BLaER1 (cell line): ENCODE data around the gene RNFT2.

Experiments
- H3K27ac ChIP-seq: shearing (Covaris generic); formaldehyde crosslinking; 2 replicates; pipeline ENCODE4 v1.8.1; 2022
- H3K27me3 ChIP-seq: shearing (Covaris generic); formaldehyde crosslinking; 2 replicates; pipeline ENCODE4 v1.8.1; 2022
- H3K36me3 ChIP-seq: shearing (Covaris generic); formaldehyde crosslinking; 2 replicates; pipeline ENCODE4 v1.8.1; 2022
- H3K4me1 ChIP-seq: shearing (Covaris generic); formaldehyde crosslinking; 2 replicates; pipeline ENCODE4 v1.8.1; 2022
- H3K4me2 ChIP-seq: shearing (Covaris generic); formaldehyde crosslinking; 2 replicates; pipeline ENCODE4 v1.8.1; 2022
- H3K4me3 ChIP-seq: shearing (Covaris generic); formaldehyde crosslinking; 2 replicates; pipeline ENCODE4 v1.8.1; 2022
- H3K9ac ChIP-seq: shearing (Covaris generic); formaldehyde crosslinking; 2 replicates; pipeline ENCODE4 v1.8.1; 2022
- H3K9me3 ChIP-seq: shearing (Covaris generic); formaldehyde crosslinking; 2 replicates; pipeline ENCODE4 v1.8.1; 2022
- H4K20me1 ChIP-seq: shearing (Covaris generic); formaldehyde crosslinking; 2 replicates; pipeline ENCODE4 v1.8.1; 2022
- Cebpa-rat ChIP-seq: shearing (Covaris generic); IDR thresholded peaks from 2 replicates; pipeline ENCODE4 v1.8.1; 2022

The RNFT2 gene

GRCh38 chr12:116718655-116719454, 19.3 kb upstream of the RNFT2 start:
- H3K9ac ChIP-seq = 0 out of 2 replicates have a peak overlapping the region, but pooled peaks have one; percentile 13
- no peak overlapping the region for H3K4me3 ChIP-seq
- H3K27ac ChIP-seq = peak overlapping the region; percentile 38; the same call in 1 of the 2 replicates
- H3K36me3 ChIP-seq = peaks cover 81% of the 10 kb centered on the region
- H3K9me3 ChIP-seq = no peaks in the 10 kb centered on the region
- peak overlapping the region; percentile 59 for H3K4me2 ChIP-seq
- no peak for TF ChIP-seq Cebpa-rat
- H4K20me1 ChIP-seq = peaks cover 25% of the 10 kb centered on the region
- no peaks in the 10 kb centered on the region for H3K27me3 ChIP-seq
- peaks cover 37% of the 10 kb centered on the region for H3K4me1 ChIP-seq

- H3K9me3 ChIP-seq = no peaks in the 10 kb centered on the region
- peaks cover 73% of the 10 kb centered on the region for H3K36me3 ChIP-seq
- no peak overlapping the region for H3K9ac ChIP-seq
- H3K27ac ChIP-seq = no peak overlapping the region
- peaks cover 34% of the 10 kb centered on the region for H3K4me1 ChIP-seq
- no peak overlapping the region for H3K4me3 ChIP-seq
- no peak overlapping the region for H3K4me2 ChIP-seq
- peaks cover 36% of the 10 kb centered on the region for H4K20me1 ChIP-seq
- no peak for TF ChIP-seq Cebpa-rat
- H3K27me3 ChIP-seq = no peaks in the 10 kb centered on the region
These were observed 18.2 kb upstream of the RNFT2 start for GRCh38 chr12:116719731-116720528.

- Histone ChIP-seq H3K27ac (no peak overlapping the region), H3K4me2 (no peak overlapping the region), H3K27me3 (no peaks in the 10 kb centered on the region), H4K20me1 (peaks cover 48% of the 10 kb centered on the region), H3K9me3 (no peaks in the 10 kb centered on the region), H3K36me3 (peaks cover 50% of the 10 kb centered on the region), H3K9ac (no peak overlapping the region), H3K4me3 (no peak overlapping the region), H3K4me1 (peaks cover 33% of the 10 kb centered on the region)
- TF ChIP-seq Cebpa-rat = no peak
These were observed 15.9 kb upstream of the RNFT2 start for GRCh38 chr12:116722245-116722644.

GRCh38 chr12:116726694-116727093, 11.4 kb upstream of the RNFT2 start:
- H3K9me3 ChIP-seq = no peaks in the 10 kb centered on the region
- peaks cover 11% of the 10 kb centered on the region for H3K4me1 ChIP-seq
- no peak for TF ChIP-seq Cebpa-rat
- H4K20me1 ChIP-seq = peaks cover 70% of the 10 kb centered on the region
- H3K9ac ChIP-seq = no peak overlapping the region
- peaks cover 36% of the 10 kb centered on the region for H3K36me3 ChIP-seq
- no peaks in the 10 kb centered on the region for H3K27me3 ChIP-seq
- no peak overlapping the region for H3K4me3 ChIP-seq
- H3K27ac ChIP-seq = no peak overlapping the region
- no peak overlapping the region for H3K4me2 ChIP-seq

GRCh38 chr12:116727261-116727660, 10.9 kb upstream of the RNFT2 start:
- Histone ChIP-seq H3K27me3 (no peaks in the 10 kb centered on the region), H3K36me3 (peaks cover 36% of the 10 kb centered on the region), H3K27ac (no peak overlapping the region), H3K4me2 (no peak overlapping the region), H3K4me3 (no peak overlapping the region), H3K4me1 (peaks cover 11% of the 10 kb centered on the region), H4K20me1 (peaks cover 75% of the 10 kb centered on the region), H3K9ac (no peak overlapping the region), H3K9me3 (no peaks in the 10 kb centered on the region)
- no peak for TF ChIP-seq Cebpa-rat

GRCh38 chr12:116727891-116728290, 10.2 kb upstream of the RNFT2 start:
- no peak overlapping the region for H3K4me2 ChIP-seq
- H3K36me3 ChIP-seq = peaks cover 36% of the 10 kb centered on the region
- no peak overlapping the region for H3K9ac ChIP-seq
- H3K4me3 ChIP-seq = no peak overlapping the region
- H3K9me3 ChIP-seq = no peaks in the 10 kb centered on the region
- H3K27me3 ChIP-seq = no peaks in the 10 kb centered on the region
- H3K4me1 ChIP-seq = peaks cover 11% of the 10 kb centered on the region
- H4K20me1 ChIP-seq = peaks cover 82% of the 10 kb centered on the region
- no peak overlapping the region for H3K27ac ChIP-seq
- no peak for TF ChIP-seq Cebpa-rat

- peaks cover 9% of the 10 kb centered on the region for H3K4me1 ChIP-seq
- H3K36me3 ChIP-seq = peaks cover 58% of the 10 kb centered on the region
- no peaks in the 10 kb centered on the region for H3K27me3 ChIP-seq
These were observed 6.3 kb upstream of the RNFT2 start for GRCh38 chr12:116731801-116732200.

GRCh38 chr12:116734156-116734768, 3.9 kb upstream of the RNFT2 start:
- H3K4me1 ChIP-seq = peaks cover 21% of the 10 kb centered on the region
- H3K27ac ChIP-seq = no peak overlapping the region
- no peak for TF ChIP-seq Cebpa-rat
- no peak overlapping the region for H3K4me2 ChIP-seq
- H3K27me3 ChIP-seq = no peaks in the 10 kb centered on the region
- H3K9me3 ChIP-seq = no peaks in the 10 kb centered on the region
- H3K4me3 ChIP-seq = no peak overlapping the region
- no peak overlapping the region for H3K9ac ChIP-seq
- H4K20me1 ChIP-seq = peaks cover 69% of the 10 kb centered on the region
- H3K36me3 ChIP-seq = peaks cover 51% of the 10 kb centered on the region

More at GRCh38 chr12:116731801-116732200, 6.3 kb upstream of the RNFT2 start:
- H3K9ac ChIP-seq = no peak overlapping the region
- no peak overlapping the region for H3K27ac ChIP-seq
- no peaks in the 10 kb centered on the region for H3K9me3 ChIP-seq
- TF ChIP-seq Cebpa-rat = no peak
- H3K4me3 ChIP-seq = no peak overlapping the region
- H3K4me2 ChIP-seq = no peak overlapping the region
- peaks cover 89% of the 10 kb centered on the region for H4K20me1 ChIP-seq

- H3K36me3 ChIP-seq = peaks cover 51% of the 10 kb centered on the region
- H3K4me2 ChIP-seq = no peak overlapping the region
- TF ChIP-seq Cebpa-rat = no peak
- H3K4me3 ChIP-seq = no peak overlapping the region
- H3K9me3 ChIP-seq = no peaks in the 10 kb centered on the region
- H3K9ac ChIP-seq = no peak overlapping the region
- H3K4me1 ChIP-seq = peaks cover 23% of the 10 kb centered on the region
- no peak overlapping the region for H3K27ac ChIP-seq
- peaks cover 69% of the 10 kb centered on the region for H4K20me1 ChIP-seq
- H3K27me3 ChIP-seq = no peaks in the 10 kb centered on the region
These were observed 3.0 kb upstream of the RNFT2 start for GRCh38 chr12:116735084-116735483.
